HL-60 (cell line): ENCODE results near the gene LRP6.

Experiments used
- DNase-seq, 2 experiments: peaks; one replicate each; pipeline ENCODE4 v3.0.0-alpha.2; 2010 to 2020; ENCODE audit warnings: low read depth in 1 of 2, low spot score in 1 of 2
- H3K27ac ChIP-seq: fragments of 250-450 bp; sonication (Bioruptor Pico); replicated peaks from 2 replicates; pipeline ENCODE4 v1.5.1; 2020; ENCODE audit warnings: mild to moderate bottlenecking, moderate library complexity
- H3K27me3 ChIP-seq: fragments of 250-450 bp; sonication (Bioruptor Pico); 2 replicates; pipeline ENCODE4 v1.5.1; 2021; ENCODE audit warnings: mild to moderate bottlenecking, moderate library complexity; ENCODE audit not compliant: insufficient read depth, poor library complexity, severe bottlenecking
- H3K4me3 ChIP-seq: replicated peaks from 2 replicates; pipeline ENCODE4 v1.5.1; 2011; ENCODE audit warnings: mild to moderate bottlenecking, control low read depth, low read length; ENCODE audit not compliant: insufficient read depth
- GABPA ChIP-seq: IDR thresholded peaks from 2 replicates; pipeline ENCODE4 v1.6.1; 2012; ENCODE audit warnings: low read depth
- POLR2AphosphoS5 ChIP-seq: IDR thresholded peaks from 2 replicates; pipeline ENCODE4 v1.6.1; 2012; ENCODE audit warnings: low read depth
- SPI1 ChIP-seq: IDR thresholded peaks from 2 replicates; pipeline ENCODE4 v1.6.1; 2012; ENCODE audit warnings: low read depth, mild to moderate bottlenecking, borderline replicate concordance
- TF ChIP-seq, protein P1 (sequence below): IDR thresholded peaks from one replicate; pipeline ENCODE4 v1.5.1; 2011; ENCODE audit warnings: low read length, control low read depth, inconsistent platforms; ENCODE audit not compliant: insufficient read depth
- TF ChIP-seq, protein P2 (sequence below): IDR thresholded peaks from 2 replicates; pipeline ENCODE4 v1.6.1; 2012; ENCODE audit warnings: low read depth; ENCODE audit not compliant: insufficient replicate concordance

The LRP6 gene

DNA sequence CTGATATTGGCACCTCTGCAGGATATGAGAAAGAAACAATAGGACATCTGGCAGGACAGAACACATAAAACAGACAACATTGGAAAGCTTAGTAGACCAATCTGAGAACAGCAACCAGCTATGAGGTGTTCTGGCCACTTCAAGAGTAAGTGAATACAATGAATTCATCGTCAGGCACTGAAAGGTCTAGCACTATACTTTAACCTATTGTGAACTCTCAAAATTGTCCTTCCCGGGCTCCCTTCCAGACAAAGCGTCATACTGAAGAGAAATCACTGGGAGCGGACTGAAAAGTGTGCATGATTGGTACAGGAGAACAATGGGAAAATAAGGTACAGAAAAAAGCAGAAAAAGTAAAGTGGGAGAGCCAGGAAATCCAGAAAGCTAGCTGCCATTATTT lies 75.8 kb downstream of the LRP6 start:
- DNase-seq: no peak
- Histone ChIP-seq H3K4me3 (no peak overlapping the region), H3K27ac (no peak overlapping the region), H3K27me3 (peaks cover 3% of the 10 kb centered on the region)
- TF ChIP-seq SPI1: no peak
- TF ChIP-seq, protein P1, sequence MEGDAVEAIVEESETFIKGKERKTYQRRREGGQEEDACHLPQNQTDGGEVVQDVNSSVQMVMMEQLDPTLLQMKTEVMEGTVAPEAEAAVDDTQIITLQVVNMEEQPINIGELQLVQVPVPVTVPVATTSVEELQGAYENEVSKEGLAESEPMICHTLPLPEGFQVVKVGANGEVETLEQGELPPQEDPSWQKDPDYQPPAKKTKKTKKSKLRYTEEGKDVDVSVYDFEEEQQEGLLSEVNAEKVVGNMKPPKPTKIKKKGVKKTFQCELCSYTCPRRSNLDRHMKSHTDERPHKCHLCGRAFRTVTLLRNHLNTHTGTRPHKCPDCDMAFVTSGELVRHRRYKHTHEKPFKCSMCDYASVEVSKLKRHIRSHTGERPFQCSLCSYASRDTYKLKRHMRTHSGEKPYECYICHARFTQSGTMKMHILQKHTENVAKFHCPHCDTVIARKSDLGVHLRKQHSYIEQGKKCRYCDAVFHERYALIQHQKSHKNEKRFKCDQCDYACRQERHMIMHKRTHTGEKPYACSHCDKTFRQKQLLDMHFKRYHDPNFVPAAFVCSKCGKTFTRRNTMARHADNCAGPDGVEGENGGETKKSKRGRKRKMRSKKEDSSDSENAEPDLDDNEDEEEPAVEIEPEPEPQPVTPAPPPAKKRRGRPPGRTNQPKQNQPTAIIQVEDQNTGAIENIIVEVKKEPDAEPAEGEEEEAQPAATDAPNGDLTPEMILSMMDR: no peak
- TF ChIP-seq, protein P2, sequence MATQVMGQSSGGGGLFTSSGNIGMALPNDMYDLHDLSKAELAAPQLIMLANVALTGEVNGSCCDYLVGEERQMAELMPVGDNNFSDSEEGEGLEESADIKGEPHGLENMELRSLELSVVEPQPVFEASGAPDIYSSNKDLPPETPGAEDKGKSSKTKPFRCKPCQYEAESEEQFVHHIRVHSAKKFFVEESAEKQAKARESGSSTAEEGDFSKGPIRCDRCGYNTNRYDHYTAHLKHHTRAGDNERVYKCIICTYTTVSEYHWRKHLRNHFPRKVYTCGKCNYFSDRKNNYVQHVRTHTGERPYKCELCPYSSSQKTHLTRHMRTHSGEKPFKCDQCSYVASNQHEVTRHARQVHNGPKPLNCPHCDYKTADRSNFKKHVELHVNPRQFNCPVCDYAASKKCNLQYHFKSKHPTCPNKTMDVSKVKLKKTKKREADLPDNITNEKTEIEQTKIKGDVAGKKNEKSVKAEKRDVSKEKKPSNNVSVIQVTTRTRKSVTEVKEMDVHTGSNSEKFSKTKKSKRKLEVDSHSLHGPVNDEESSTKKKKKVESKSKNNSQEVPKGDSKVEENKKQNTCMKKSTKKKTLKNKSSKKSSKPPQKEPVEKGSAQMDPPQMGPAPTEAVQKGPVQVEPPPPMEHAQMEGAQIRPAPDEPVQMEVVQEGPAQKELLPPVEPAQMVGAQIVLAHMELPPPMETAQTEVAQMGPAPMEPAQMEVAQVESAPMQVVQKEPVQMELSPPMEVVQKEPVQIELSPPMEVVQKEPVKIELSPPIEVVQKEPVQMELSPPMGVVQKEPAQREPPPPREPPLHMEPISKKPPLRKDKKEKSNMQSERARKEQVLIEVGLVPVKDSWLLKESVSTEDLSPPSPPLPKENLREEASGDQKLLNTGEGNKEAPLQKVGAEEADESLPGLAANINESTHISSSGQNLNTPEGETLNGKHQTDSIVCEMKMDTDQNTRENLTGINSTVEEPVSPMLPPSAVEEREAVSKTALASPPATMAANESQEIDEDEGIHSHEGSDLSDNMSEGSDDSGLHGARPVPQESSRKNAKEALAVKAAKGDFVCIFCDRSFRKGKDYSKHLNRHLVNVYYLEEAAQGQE: no peak
- no peak for TF ChIP-seq GABPA
- no peak for TF ChIP-seq POLR2AphosphoS5

DNA sequence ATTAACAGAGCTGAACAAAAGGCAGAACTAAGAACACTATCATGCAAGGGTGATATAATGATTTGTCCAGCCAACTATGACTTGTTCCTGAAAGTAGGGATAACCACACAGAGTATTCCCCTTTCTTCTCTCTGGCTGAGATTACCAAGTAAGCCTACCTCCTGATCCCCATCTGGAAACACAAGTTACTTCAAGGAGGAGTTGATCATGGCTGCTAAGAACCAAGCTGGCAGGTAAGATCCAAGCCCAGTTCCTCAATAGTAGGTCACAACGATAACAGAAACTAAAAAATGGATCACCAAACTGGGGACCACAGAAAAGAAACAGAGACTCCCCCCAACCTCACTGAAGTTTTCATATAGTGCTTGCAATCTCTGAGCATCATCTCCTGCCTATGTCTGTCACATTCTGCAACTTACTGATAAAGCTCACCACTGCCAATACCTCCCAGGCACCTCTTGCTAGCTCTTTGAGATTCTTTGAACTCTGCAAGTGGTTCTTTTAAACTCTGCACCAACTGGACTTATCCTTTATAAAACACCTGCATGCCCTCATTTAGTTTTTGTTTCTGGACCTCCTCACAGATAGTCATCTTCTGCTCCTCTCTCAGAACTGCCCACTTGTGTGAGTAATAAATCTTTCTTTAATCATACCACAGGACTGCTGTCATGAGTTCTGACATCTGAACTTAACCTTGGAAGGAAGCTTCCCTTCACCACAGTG lies 76.6 kb downstream of the LRP6 start:
- TF ChIP-seq POLR2AphosphoS5 (no peak), GABPA (no peak), SPI1 (no peak)
- TF ChIP-seq, protein P1: no peak
- TF ChIP-seq, protein P2: no peak
- DNase-seq: no peak
- H3K27me3 ChIP-seq: peaks cover 3% of the 10 kb centered on the region
- no peak overlapping the region for H3K27ac ChIP-seq
- no peak overlapping the region for H3K4me3 ChIP-seq

DNA sequence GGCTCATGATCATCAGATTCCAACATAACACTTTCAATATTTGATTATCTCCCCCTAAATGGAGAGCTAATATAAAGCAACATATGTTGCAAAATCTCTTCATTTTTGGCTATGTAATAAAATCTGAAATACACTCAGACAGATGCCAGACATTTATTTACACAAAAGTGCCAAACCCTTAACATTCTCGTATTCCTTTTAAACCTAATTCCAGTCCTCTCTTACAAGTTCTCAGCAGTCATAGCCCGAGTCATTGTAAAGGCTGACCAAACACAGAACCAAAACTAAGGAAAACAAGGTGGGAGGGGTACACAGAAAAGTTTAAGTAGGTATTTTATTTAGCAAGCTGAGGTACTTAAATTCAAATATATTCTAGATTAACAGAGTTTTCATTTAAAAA lies 81.4 kb downstream of the LRP6 start:
- no peak for DNase-seq
- TF ChIP-seq POLR2AphosphoS5: no peak
- TF ChIP-seq SPI1: no peak
- TF ChIP-seq, protein P1: no peak
- TF ChIP-seq GABPA: no peak
- TF ChIP-seq, protein P2: no peak
- H3K27me3 ChIP-seq: peaks cover 7% of the 10 kb centered on the region
- no peak overlapping the region for H3K4me3 ChIP-seq
- H3K27ac ChIP-seq: no peak overlapping the region
